Hepatocyte (in vitro differentiated cells): ENCODE measurements around the gene ADAM15.

Experiments
- CTCF ChIP-seq: fragments of 200-600 bp; sonication (generic); IDR thresholded peaks from 2 replicates; pipeline ENCODE4 v1.5.1; 2016; ENCODE audit warnings: antibody characterized with exemption, mild to moderate bottlenecking; ENCODE audit not compliant: poor library complexity
- EZH2 ChIP-seq: fragments of 200-600 bp; sonication (generic); IDR thresholded peaks from 2 replicates; pipeline ENCODE4 v1.6.1; 2016; ENCODE audit warnings: antibody characterized with exemption, mild to moderate bottlenecking, borderline replicate concordance

GRCh38 chr1:155064832-155065429 lies 13.8 kb downstream of the ADAM15 start:
- TF ChIP-seq CTCF (no peak), EZH2 (no peak)
